Transverse colon (tissue), 4 donors: Measurements from ENCODE around the gene UCKL1.

Experiments
- CTCF ChIP-seq, 5 experiments: fragments of 200-600 bp in 3 of 5; fragments of 450-650 bp in 2 of 5; sonication (generic) in 3 of 5; IDR thresholded peaks; 1 replicate in 2 of 5; 2 replicates in 3 of 5; pipeline ENCODE4 v1.5.1; 2016 to 2017; ENCODE audit warnings: antibody characterized with exemption in 5 of 5, inconsistent platforms in 3 of 5, mild to moderate bottlenecking in 2 of 5, moderate library complexity in 1 of 5
- POLR2A ChIP-seq: fragments of 450-650 bp; IDR thresholded peaks from one replicate; pipeline ENCODE4 v1.6.1; 2016; ENCODE audit warnings: antibody characterized with exemption, mild to moderate bottlenecking, moderate library complexity
- POLR2AphosphoS5 ChIP-seq, 3 donors: sonication (generic); formaldehyde crosslinking; IDR thresholded peaks; one replicate each; pipeline ENCODE4 v1.6.1; 2016; ENCODE audit warnings: antibody characterized with exemption in 3 of 3

GRCh38 chr20:63955827-63956663 lies at the start of gene UCKL1:
- peak; percentile 41 to 92 (median 81) for TF ChIP-seq POLR2AphosphoS5 (IDR thresholded peaks at IDR 0.05)
- TF ChIP-seq CTCF (IDR thresholded peaks at IDR 0.05), result no peak
- TF ChIP-seq POLR2A, result peak; percentile 86
